Right ventricle myocardium inferior (tissue), 1 donor: ENCODE data around the gene NFE2. TPM values are rescaled to one million over a fixed set of nuclear protein-coding genes. Genes with fewer than 3 reads are reported as not detected.

Experiments
- ATAC-seq: fragments of 200-7000 bp; cut with Tn5 transposase; one replicate; pipeline ENCODE4 v1.9.1; 2020; ENCODE audit warnings: mild to moderate bottlenecking, moderate library complexity
- DNase-seq: peaks from one replicate; pipeline ENCODE4 v3.0.0; 2021; ENCODE audit errors: missing footprints
- intact Hi-C: fragments of 100-400 bp; cut with DNase I; formaldehyde crosslinking; loops from one replicate; pipeline ENCODE4 v1.11.0; 2022
- microRNA-seq: library from miRNA; unstranded; fragments of <30 nt; microRNA quantifications from one replicate; pipeline ENCODE4 v1.2.0, GENCODE V29; 2020
- total RNA-seq: library from RNA; stranded (reverse); fragmentation: NEBNext Ultra II Directional; extraction: Animal tissue kit (Norgen Biotek cat#: 25700); gene quantifications from one replicate; pipeline ENCODE4 v1.2.1, GENCODE V29; 2021
- donor health status: DM: no; HTN: yes; CAD: no; lungs with severe emphysema.

NFE2 gene
- total RNA-seq, 1 donor from 2014 or later, result 1.1 TPM

GRCh38 chr12:54262403-54262925 is 38.4 kb downstream of the NFE2 start:
- ATAC-seq (no peak), DNase-seq (no peak)
- intact Hi-C loops, result no loop called here

- intact Hi-C loops, result no loop called here
- no peak for ATAC-seq
Observed at GRCh38 chr12:54261815-54262402, 38.9 kb downstream of the NFE2 start.

GRCh38 chr12:54259194-54260011 is 41.4 kb downstream of the NFE2 start:
- peak; percentile 80 for DNase-seq
- intact Hi-C loops, result loop anchor here (2.0 kb wide), 1 partner anchor 19 kb away; no protein-coding TSS in a partner anchor

More at GRCh38 chr12:54261815-54262402, 38.9 kb downstream of the NFE2 start:
- DNase-seq, result no peak

GRCh38 chr12:54258201-54258681 is 42.6 kb downstream of the NFE2 start:
- intact Hi-C loops, result loop anchor here (2.0 kb wide), 1 partner anchor 21 kb away; no protein-coding TSS in a partner anchor
- no peak for DNase-seq
- ATAC-seq, result no peak

More at GRCh38 chr12:54259194-54260011, 41.4 kb downstream of the NFE2 start:
- ATAC-seq, result peak; percentile 90

GRCh38 chr12:54257332-54257731 is 43.5 kb downstream of the NFE2 start:
- intact Hi-C loops, result no loop called here
- no peak for ATAC-seq
- no peak for DNase-seq

GRCh38 chr12:54253240-54253639 is 47.6 kb downstream of the NFE2 start:
- ATAC-seq (no peak), DNase-seq (no peak)
- intact Hi-C loops, result no loop called here

- no peak for ATAC-seq
- intact Hi-C loops, result no loop called here
- DNase-seq, result no peak
Observed at GRCh38 chr12:54251667-54252284, 49.0 kb downstream of the NFE2 start.

GRCh38 chr12:54249489-54249888 is 51.3 kb downstream of the NFE2 start:
- DNase-seq (no peak), ATAC-seq (no peak)
- intact Hi-C loops, result no loop called here

GRCh38 chr12:54246011-54246641 is 54.7 kb downstream of the NFE2 start:
- intact Hi-C loops, result no loop called here
- DNase-seq, result no peak

More at GRCh38 chr12:54246011-54246641, 54.7 kb downstream of the NFE2 start:
- ATAC-seq, result peak; percentile 45

Small RNA genes lying within 50 kb of the gene (microRNA-seq; reads per million reads assigned to microRNA genes)
- 211 reads per million, percentile 60 among the genes with 10 or more reads in this experiment for gene MIR148B

Other genes starting within 250 kb of the NFE2 start
- gene HOXC4, start 247.2 kb downstream of the NFE2 start, total RNA-seq, result not detected
- gene SMUG1, start 112.0 kb downstream of the NFE2 start, total RNA-seq, result 17.6 TPM
- gene CBX5, start 20.9 kb downstream of the NFE2 start, total RNA-seq, result 43.0 TPM
- 371 TPM for gene HNRNPA1, start 20.3 kb downstream of the NFE2 start, total RNA-seq
- 130 TPM for gene COPZ1, start 24.1 kb upstream of the NFE2 start, total RNA-seq
- gene GPR84, start 63.5 kb upstream of the NFE2 start, total RNA-seq, result 0.22 TPM
- 11.6 TPM for gene ZNF385A, start 83.7 kb upstream of the NFE2 start, total RNA-seq
- 53.5 TPM for gene ITGA5, start 118.3 kb upstream of the NFE2 start, total RNA-seq
- gene GTSF1, start 172.6 kb upstream of the NFE2 start, total RNA-seq, result 0.38 TPM
- 10.7 TPM for gene NCKAP1L, start 196.7 kb upstream of the NFE2 start, total RNA-seq
- 2.7 TPM for gene PDE1B, start 248.6 kb upstream of the NFE2 start, total RNA-seq